Suprapubic skin (tissue), 4 donors: ENCODE data around the gene MCMBP. TPM values are rescaled to one million over a fixed set of nuclear protein-coding genes. Genes with fewer than 3 reads are reported as not detected.

ENCODE experiments used
- DNase-seq, 2 donors: peaks; one replicate each; pipeline ENCODE4 v3.0.0-alpha.2; 2019; ENCODE audit warnings: low spot score in 2 of 2
- H3K27ac ChIP-seq: fragments of 200-600 bp; sonication (generic); one replicate; pipeline ENCODE4 v1.5.1; 2019
- H3K27me3 ChIP-seq: fragments of 200-600 bp; sonication (generic); one replicate; pipeline ENCODE4 v1.5.1; 2019
- H3K36me3 ChIP-seq: fragments of 200-600 bp; sonication (generic); one replicate; pipeline ENCODE4 v1.5.1; 2019
- H3K4me1 ChIP-seq: fragments of 200-600 bp; sonication (generic); one replicate; pipeline ENCODE4 v1.5.1; 2019
- H3K4me3 ChIP-seq: fragments of 200-600 bp; sonication (generic); one replicate; pipeline ENCODE4 v1.5.1; 2019; ENCODE audit warnings: mild to moderate bottlenecking
- H3K9me3 ChIP-seq: fragments of 200-600 bp; sonication (generic); one replicate; pipeline ENCODE4 v1.5.1; 2019
- CTCF ChIP-seq, 2 donors: fragments of 200-600 bp in 1 of 2; fragments of 450-650 bp in 1 of 2; sonication (generic) in 1 of 2; IDR thresholded peaks; one replicate each; pipeline ENCODE4 v1.5.1; 2016 to 2019; ENCODE audit warnings: antibody characterized with exemption in 2 of 2, mild to moderate bottlenecking in 1 of 2, moderate library complexity in 1 of 2
- EP300 ChIP-seq: sonication (generic); formaldehyde crosslinking; IDR thresholded peaks from one replicate; pipeline ENCODE4 v1.6.1; 2017; ENCODE audit warnings: antibody characterized with exemption
- POLR2A ChIP-seq, 2 donors: fragments of 450-650 bp; IDR thresholded peaks; one replicate each; pipeline ENCODE4 v1.6.1; 2017; ENCODE audit warnings: antibody characterized with exemption in 2 of 2, mild to moderate bottlenecking in 2 of 2, moderate library complexity in 2 of 2
- POLR2AphosphoS5 ChIP-seq, 3 donors: sonication (generic); formaldehyde crosslinking; IDR thresholded peaks; one replicate each; pipeline ENCODE4 v1.6.1; 2017; ENCODE audit warnings: antibody characterized with exemption in 3 of 3
- WGBS: methylation state at CpG from one replicate; pipeline ENCODE4 v1.1.5; 2018; 5-methylcytosine and 5-hydroxymethylcytosine counted together
- total RNA-seq, 4 donors: library from RNA; depleted of rRNA; stranded (reverse); fragments of >200 nt; gene quantifications; one replicate each; pipeline ENCODE4 v1.1.0, GENCODE V29; 2016

Gene MCMBP
- total RNA-seq, 4 donors from 2014 or later, result 38.1 to 57.3 (median 55.4) TPM

GRCh38 chr10:119845656-119846055 lies 27.0 kb downstream of the MCMBP start:
- DNase-seq, result no peak
- no peaks in the 10 kb centered on the region for H3K27me3 ChIP-seq
- 93% methylated on average over 1 of the region's 1 CpG for WGBS
- H3K27ac ChIP-seq, result no peak overlapping the region
- no peaks in the 10 kb centered on the region for H3K4me1 ChIP-seq
- TF ChIP-seq CTCF (IDR thresholded peaks at IDR 0.05) (no peak), POLR2AphosphoS5 (IDR thresholded peaks at IDR 0.05) (no peak), EP300 (no peak), POLR2A (IDR thresholded peaks at IDR 0.05) (no peak)
- H3K9me3 ChIP-seq, result no peaks in the 10 kb centered on the region
- H3K36me3 ChIP-seq, result peaks cover 88% of the 10 kb centered on the region
- no peak overlapping the region for H3K4me3 ChIP-seq

DNA sequence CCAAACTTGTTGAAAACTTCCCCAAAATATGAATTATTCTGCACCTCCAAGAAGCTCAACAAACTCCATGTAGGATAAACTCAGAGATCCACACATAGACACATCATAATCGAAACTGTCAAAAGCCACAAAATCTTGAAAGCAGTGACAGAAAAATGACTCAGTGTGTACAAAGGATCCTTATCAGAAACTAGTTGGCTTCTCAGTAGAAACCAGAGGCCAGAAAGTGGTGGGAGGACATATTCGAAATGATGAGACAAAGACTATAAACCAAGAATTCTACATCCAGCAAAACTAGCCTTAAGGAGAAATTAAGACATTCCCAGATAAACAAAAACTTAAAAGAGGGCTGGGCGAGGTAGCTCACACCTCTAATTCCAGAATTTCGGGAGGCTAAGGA lies 38.5 kb downstream of the MCMBP start:
- Histone ChIP-seq H3K4me1 (no peaks in the 10 kb centered on the region), H3K36me3 (peaks cover 98% of the 10 kb centered on the region), H3K9me3 (no peaks in the 10 kb centered on the region), H3K4me3 (no peak overlapping the region), H3K27me3 (no peaks in the 10 kb centered on the region), H3K27ac (no peak overlapping the region)
- 91% methylated on average over 4 of the region's 4 CpGs for WGBS
- no peak for DNase-seq
- no peak for TF ChIP-seq POLR2A (IDR thresholded peaks at IDR 0.05)
- TF ChIP-seq EP300, result no peak
- no peak for TF ChIP-seq POLR2AphosphoS5 (IDR thresholded peaks at IDR 0.05)
- TF ChIP-seq CTCF (IDR thresholded peaks at IDR 0.05), result no peak

DNA sequence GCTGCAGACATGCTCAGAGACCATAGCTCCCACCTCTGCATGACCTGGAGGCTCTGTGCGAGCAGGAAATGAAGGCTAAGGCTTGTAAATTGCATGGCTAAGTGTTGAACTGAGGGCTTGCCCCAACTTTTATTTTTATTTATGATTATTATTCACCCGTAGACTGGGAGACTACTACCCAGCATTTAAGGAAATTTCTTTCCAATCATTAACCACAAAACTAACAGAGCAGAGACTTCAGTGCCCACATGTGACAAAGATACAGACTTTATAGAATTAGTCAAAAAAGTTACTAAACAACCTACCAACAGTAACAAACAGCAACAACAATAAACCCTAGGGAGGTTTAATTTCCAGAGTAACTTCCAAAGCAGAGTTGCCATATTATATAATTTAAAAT lies 39.7 kb downstream of the MCMBP start:
- H3K9me3 ChIP-seq, result no peaks in the 10 kb centered on the region
- no peaks in the 10 kb centered on the region for H3K27me3 ChIP-seq
- no peaks in the 10 kb centered on the region for H3K4me1 ChIP-seq
- TF ChIP-seq POLR2AphosphoS5 (IDR thresholded peaks at IDR 0.05) (no peak), CTCF (IDR thresholded peaks at IDR 0.05) (no peak), POLR2A (IDR thresholded peaks at IDR 0.05) (no peak), EP300 (no peak)
- no peak overlapping the region for H3K27ac ChIP-seq
- H3K36me3 ChIP-seq, result peaks cover 96% of the 10 kb centered on the region
- WGBS, result 95% methylated on average over 2 of the region's 2 CpGs
- no peak overlapping the region for H3K4me3 ChIP-seq
- DNase-seq, result no peak

DNA sequence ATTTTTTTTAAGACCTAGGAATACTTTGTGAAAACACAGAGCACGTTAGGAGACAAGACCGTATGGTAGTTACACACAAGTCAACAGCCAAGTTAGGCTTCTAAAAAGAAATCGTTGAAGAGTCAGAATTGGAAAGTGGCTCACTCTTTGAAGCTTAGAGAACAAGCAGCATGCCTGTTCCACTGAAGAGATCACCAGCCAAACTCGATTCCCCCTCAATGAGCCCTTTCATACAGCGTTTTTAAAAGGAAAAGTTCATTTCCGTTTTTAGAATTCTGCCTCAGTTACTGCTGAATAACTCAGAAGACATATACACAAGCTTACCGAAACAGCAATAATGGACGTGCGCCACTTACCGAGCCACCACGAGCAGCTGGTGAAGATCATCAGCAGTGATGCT lies 41.0 kb downstream of the MCMBP start:
- no peaks in the 10 kb centered on the region for H3K4me1 ChIP-seq
- no peaks in the 10 kb centered on the region for H3K9me3 ChIP-seq
- H3K4me3 ChIP-seq, result no peak overlapping the region
- 86% methylated on average over 11 of the region's 11 CpGs for WGBS
- no peak for DNase-seq
- H3K36me3 ChIP-seq, result peaks cover 95% of the 10 kb centered on the region
- H3K27ac ChIP-seq, result no peak overlapping the region
- H3K27me3 ChIP-seq, result no peaks in the 10 kb centered on the region
- TF ChIP-seq POLR2A (IDR thresholded peaks at IDR 0.05), result no peak
- TF ChIP-seq EP300, result no peak
- no peak for TF ChIP-seq POLR2AphosphoS5 (IDR thresholded peaks at IDR 0.05)
- TF ChIP-seq CTCF (IDR thresholded peaks at IDR 0.05), result no peak

- peaks cover 88% of the 10 kb centered on the region for H3K36me3 ChIP-seq
Observed at GRCh38 chr10:119830851-119831250, 41.8 kb downstream of the MCMBP start.

More at GRCh38 chr10:119830851-119831250, 41.8 kb downstream of the MCMBP start:
- WGBS, result 87% methylated on average over 4 of the region's 4 CpGs
- Histone ChIP-seq H3K4me3 (no peak overlapping the region), H3K27ac (no peak overlapping the region), H3K27me3 (no peaks in the 10 kb centered on the region), H3K9me3 (no peaks in the 10 kb centered on the region), H3K4me1 (no peaks in the 10 kb centered on the region)
- TF ChIP-seq CTCF (IDR thresholded peaks at IDR 0.05) (no peak), POLR2A (IDR thresholded peaks at IDR 0.05) (no peak), EP300 (no peak), POLR2AphosphoS5 (IDR thresholded peaks at IDR 0.05) (no peak)
- DNase-seq, result no peak
